SU-DHL-6 (cell line): ENCODE measurements around the gene PFKL.

Experiments used
- EZH2phosphoT487 ChIP-seq: fragments of 200-600 bp; sonication (generic), shearing (Covaris generic); conservative IDR thresholded peaks from 2 replicates; pipeline ENCODE4 v1.6.1; 2018; ENCODE audit warnings: mild to moderate bottlenecking, antibody characterized with exemption, low read length, moderate library complexity, mixed read lengths
- TF ChIP-seq, protein P1 (sequence below): fragments of 200-600 bp; sonication (generic); IDR thresholded peaks from one replicate; pipeline ENCODE4 v1.5.1; 2017; ENCODE audit warnings: antibody characterized with exemption, mild to moderate bottlenecking, low read length, moderate library complexity; ENCODE audit not compliant: insufficient read depth, poor library complexity, severe bottlenecking

DNA sequence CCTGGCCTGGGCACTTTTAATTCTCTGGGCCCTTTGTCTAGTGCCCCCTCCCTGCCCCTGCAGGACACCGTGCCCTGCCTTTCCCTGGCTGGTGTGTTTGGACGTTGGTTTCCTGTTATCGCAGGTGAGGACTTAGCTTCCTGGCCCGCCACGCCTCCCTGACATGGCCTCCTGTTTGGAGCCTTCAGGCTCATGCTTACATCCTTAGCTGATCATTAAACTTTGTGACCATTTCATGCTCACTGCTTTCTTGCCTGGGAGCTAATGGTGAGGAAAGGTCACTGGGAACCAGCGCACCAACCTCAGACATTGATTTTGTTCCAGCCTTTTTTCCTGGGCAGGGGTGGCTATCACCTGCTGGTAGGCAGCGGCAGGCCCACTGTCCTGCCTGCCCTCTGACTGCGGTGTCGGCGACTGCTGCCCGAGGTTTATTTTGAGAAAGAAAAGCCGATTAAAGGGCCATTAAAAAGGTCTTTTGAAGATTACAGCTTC lies 3.7 kb downstream of the PFKL start:
- TF ChIP-seq EZH2phosphoT487: no peak
- TF ChIP-seq, protein P1, sequence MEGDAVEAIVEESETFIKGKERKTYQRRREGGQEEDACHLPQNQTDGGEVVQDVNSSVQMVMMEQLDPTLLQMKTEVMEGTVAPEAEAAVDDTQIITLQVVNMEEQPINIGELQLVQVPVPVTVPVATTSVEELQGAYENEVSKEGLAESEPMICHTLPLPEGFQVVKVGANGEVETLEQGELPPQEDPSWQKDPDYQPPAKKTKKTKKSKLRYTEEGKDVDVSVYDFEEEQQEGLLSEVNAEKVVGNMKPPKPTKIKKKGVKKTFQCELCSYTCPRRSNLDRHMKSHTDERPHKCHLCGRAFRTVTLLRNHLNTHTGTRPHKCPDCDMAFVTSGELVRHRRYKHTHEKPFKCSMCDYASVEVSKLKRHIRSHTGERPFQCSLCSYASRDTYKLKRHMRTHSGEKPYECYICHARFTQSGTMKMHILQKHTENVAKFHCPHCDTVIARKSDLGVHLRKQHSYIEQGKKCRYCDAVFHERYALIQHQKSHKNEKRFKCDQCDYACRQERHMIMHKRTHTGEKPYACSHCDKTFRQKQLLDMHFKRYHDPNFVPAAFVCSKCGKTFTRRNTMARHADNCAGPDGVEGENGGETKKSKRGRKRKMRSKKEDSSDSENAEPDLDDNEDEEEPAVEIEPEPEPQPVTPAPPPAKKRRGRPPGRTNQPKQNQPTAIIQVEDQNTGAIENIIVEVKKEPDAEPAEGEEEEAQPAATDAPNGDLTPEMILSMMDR: no peak
